Natural killer cell treated with Interleukin-12 subunit alpha and Interleukin-12 subunit beta and Interleukin-15 and Interleukin-18, amount 100 ng/mL, for 72 hours (primary cell): ENCODE measurements around the gene NAP1L1. TPM values are rescaled to one million over a fixed set of nuclear protein-coding genes. Genes with fewer than 3 reads are reported as not detected.

Experiments
- ATAC-seq, 2 donors: fragments of 150-1000 bp; cut with Tn5 transposase in 1 of 2; sonication (Bioruptor Pico), chemical (Tn5 transposase) in 1 of 2; 2 replicates each; pipeline ENCODE4 v1.10.0; 2021
- DNase-seq: peaks from one replicate; pipeline ENCODE4 v3.0.0; 2022; ENCODE audit warnings: low spot score
- H3K27ac Mint-ChIP-seq, 2 donors: 1 replicate in 1 of 2; 2 replicates in 1 of 2; pipeline ENCODE4 v1.8.0; 2022; ENCODE audit warnings: mixed read lengths in 2 of 2, mild to moderate bottlenecking in 1 of 2, moderate library complexity in 1 of 2
- H3K27me3 Mint-ChIP-seq, 2 donors: 1 replicate in 1 of 2; 2 replicates in 1 of 2; pipeline ENCODE4 v1.8.0; 2022; ENCODE audit warnings: mixed read lengths in 2 of 2
- H3K36me3 Mint-ChIP-seq: one replicate; pipeline ENCODE4 v1.8.0; 2022; ENCODE audit warnings: mixed read lengths
- H3K4me1 Mint-ChIP-seq, 2 donors: 1 replicate in 1 of 2; 2 replicates in 1 of 2; pipeline ENCODE4 v1.8.0; 2022; ENCODE audit warnings: low read depth in 2 of 2, mixed read lengths in 2 of 2, mild to moderate bottlenecking in 1 of 2
- H3K4me3 Mint-ChIP-seq: one replicate; pipeline ENCODE4 v1.8.0; 2022; ENCODE audit warnings: mixed read lengths
- H3K9me3 Mint-ChIP-seq: 2 replicates; pipeline ENCODE4 v1.8.0; 2022; ENCODE audit warnings: mixed read lengths
- total RNA-seq, 2 donors: library from RNA; stranded (reverse); gene quantifications; one replicate each; pipeline ENCODE4 v1.2.3, GENCODE V29; 2022

Gene NAP1L1
- total RNA-seq, 2 donors from 2014 or later: 371 to 420 TPM

- H3K27me3 Mint-ChIP-seq: no peaks in the 10 kb centered on the region
- peak overlapping the region; percentile 99 to 100 for H3K27ac Mint-ChIP-seq
- H3K36me3 Mint-ChIP-seq: peaks cover 20% of the 10 kb centered on the region
- no peaks in the 10 kb centered on the region for H3K9me3 Mint-ChIP-seq
- DNase-seq: no peak
- peaks cover 30 to 64% of the 10 kb centered on the region in 2 donors for H3K4me1 Mint-ChIP-seq
- no peak for ATAC-seq
- peak overlapping the region; percentile 96 for H3K4me3 Mint-ChIP-seq
Measured at GRCh38 chr12:76028571-76029277, 55.8 kb downstream of the NAP1L1 start.

- ATAC-seq (no peak), DNase-seq (no peak)
- Mint-ChIP-seq H3K4me3 (peak overlapping the region; percentile 62), H3K27ac (peak overlapping the region; percentile 65 to 87), H3K9me3 (no peaks in the 10 kb centered on the region), H3K27me3 (no peaks in the 10 kb centered on the region), H3K36me3 (peaks cover 20% of the 10 kb centered on the region), H3K4me1 (peaks cover 30 to 58% of the 10 kb centered on the region in 2 donors)
Measured at GRCh38 chr12:76026643-76027063, 57.8 kb downstream of the NAP1L1 start.

GRCh38 chr12:76025601-76026575 lies 58.6 kb downstream of the NAP1L1 start:
- H3K27ac Mint-ChIP-seq: peak overlapping the region; percentile 65 to 87
- H3K4me3 Mint-ChIP-seq: peak overlapping the region; percentile 62
- H3K9me3 Mint-ChIP-seq: no peaks in the 10 kb centered on the region
- peaks cover 20% of the 10 kb centered on the region for H3K36me3 Mint-ChIP-seq
- DNase-seq (no peak), ATAC-seq (no peak)
- H3K27me3 Mint-ChIP-seq: no peaks in the 10 kb centered on the region
- H3K4me1 Mint-ChIP-seq: peaks cover 37 to 63% of the 10 kb centered on the region in 2 donors

GRCh38 chr12:76024942-76025600 lies 59.4 kb downstream of the NAP1L1 start:
- ATAC-seq (no peak), DNase-seq (no peak)
- peak overlapping the region; percentile 65 to 87 for H3K27ac Mint-ChIP-seq
- H3K36me3 Mint-ChIP-seq: peaks cover 14% of the 10 kb centered on the region
- no peaks in the 10 kb centered on the region for H3K9me3 Mint-ChIP-seq
- no peaks in the 10 kb centered on the region for H3K27me3 Mint-ChIP-seq
- no peak overlapping the region for H3K4me3 Mint-ChIP-seq
- H3K4me1 Mint-ChIP-seq: peaks cover 38 to 63% of the 10 kb centered on the region in 2 donors

- no peak for DNase-seq
- H3K9me3 Mint-ChIP-seq: no peaks in the 10 kb centered on the region
- H3K27ac Mint-ChIP-seq: peak overlapping the region; percentile 65 to 87
- no peak for ATAC-seq
- H3K4me1 Mint-ChIP-seq: peaks cover 44 to 65% of the 10 kb centered on the region in 2 donors
- peaks cover 8% of the 10 kb centered on the region for H3K36me3 Mint-ChIP-seq
- H3K27me3 Mint-ChIP-seq: no peaks in the 10 kb centered on the region
- no peak overlapping the region for H3K4me3 Mint-ChIP-seq
Measured at GRCh38 chr12:76024102-76024781, 60.2 kb downstream of the NAP1L1 start.

GRCh38 chr12:76023069-76023690 lies 61.3 kb downstream of the NAP1L1 start:
- Mint-ChIP-seq H3K9me3 (no peaks in the 10 kb centered on the region), H3K4me3 (no peak overlapping the region), H3K4me1 (peaks cover 52 to 65% of the 10 kb centered on the region in 2 donors), H3K36me3 (no peaks in the 10 kb centered on the region), H3K27me3 (no peaks in the 10 kb centered on the region), H3K27ac (peak overlapping the region; percentile 75 to 100)
- no peak for DNase-seq
- ATAC-seq: no peak

- H3K27me3 Mint-ChIP-seq: no peaks in the 10 kb centered on the region
- H3K4me1 Mint-ChIP-seq: peaks cover 53 to 67% of the 10 kb centered on the region in 2 donors
- H3K9me3 Mint-ChIP-seq: no peaks in the 10 kb centered on the region
- peak overlapping the region; percentile 75 to 100 for H3K27ac Mint-ChIP-seq
- H3K4me3 Mint-ChIP-seq: peak overlapping the region; percentile 48
- DNase-seq (no peak), ATAC-seq (no peak)
- H3K36me3 Mint-ChIP-seq: no peaks in the 10 kb centered on the region
Measured at GRCh38 chr12:76022506-76022905, 62.0 kb downstream of the NAP1L1 start.

GRCh38 chr12:76020731-76021672 lies 63.5 kb downstream of the NAP1L1 start:
- peak; percentile 87 to 89 for ATAC-seq
- Mint-ChIP-seq H3K36me3 (no peaks in the 10 kb centered on the region), H3K4me1 (peaks cover 48 to 57% of the 10 kb centered on the region in 2 donors), H3K9me3 (no peaks in the 10 kb centered on the region), H3K27ac (peak overlapping the region; percentile 100), H3K4me3 (peak overlapping the region; percentile 83), H3K27me3 (no peaks in the 10 kb centered on the region)
- peak; percentile 85 for DNase-seq

- Mint-ChIP-seq H3K27ac (peak overlapping the region; percentile 100), H3K4me3 (peak overlapping the region; percentile 83), H3K27me3 (no peaks in the 10 kb centered on the region), H3K4me1 (peaks cover 45 to 57% of the 10 kb centered on the region in 2 donors), H3K36me3 (no peaks in the 10 kb centered on the region), H3K9me3 (no peaks in the 10 kb centered on the region)
- DNase-seq (peak; percentile 94), ATAC-seq (peak; percentile 93)
Measured at GRCh38 chr12:76020281-76020680, 64.2 kb downstream of the NAP1L1 start.

- no peaks in the 10 kb centered on the region for H3K36me3 Mint-ChIP-seq
- peak overlapping the region; percentile 40 for H3K4me3 Mint-ChIP-seq
- H3K27me3 Mint-ChIP-seq: no peaks in the 10 kb centered on the region
- no peak for DNase-seq
- peaks cover 43 to 50% of the 10 kb centered on the region in 2 donors for H3K4me1 Mint-ChIP-seq
- H3K9me3 Mint-ChIP-seq: no peaks in the 10 kb centered on the region
- ATAC-seq: no peak
- peak overlapping the region; percentile 100 for H3K27ac Mint-ChIP-seq
Measured at GRCh38 chr12:76018672-76019071, 65.8 kb downstream of the NAP1L1 start.

- no peak for DNase-seq
- Mint-ChIP-seq H3K4me3 (peak overlapping the region; percentile 40), H3K27me3 (no peaks in the 10 kb centered on the region), H3K36me3 (no peaks in the 10 kb centered on the region), H3K27ac (peak overlapping the region; percentile 100), H3K4me1 (peaks cover 41 to 50% of the 10 kb centered on the region in 2 donors), H3K9me3 (no peaks in the 10 kb centered on the region)
- ATAC-seq: no peak
Measured at GRCh38 chr12:76018111-76018510, 66.4 kb downstream of the NAP1L1 start.

- H3K9me3 Mint-ChIP-seq: no peaks in the 10 kb centered on the region
- H3K27me3 Mint-ChIP-seq: no peaks in the 10 kb centered on the region
- no peaks in the 10 kb centered on the region for H3K36me3 Mint-ChIP-seq
- peaks cover 20% of the 10 kb centered on the region in 2 donors for H3K4me1 Mint-ChIP-seq
- ATAC-seq: no peak
- no peak for DNase-seq
- H3K4me3 Mint-ChIP-seq: no peak overlapping the region
- H3K27ac Mint-ChIP-seq: peak overlapping the region in 1 of 2 donors; percentile 64
Measured at GRCh38 chr12:76014007-76014406, 70.5 kb downstream of the NAP1L1 start.
